Astrocyte (in vitro differentiated cells and primary cell): ENCODE measurements around the gene TEPSIN. TPM values are rescaled to one million over a fixed set of nuclear protein-coding genes. Genes with fewer than 3 reads are reported as not detected.
A peak's percentile ranks its signal among the peaks of the same experiment; 100 is the strongest.

Experiments used
- DNase-seq: peaks from one replicate; pipeline ENCODE4 v3.0.0-alpha.2; 2010; ENCODE audit warnings: low read depth
- FAIRE-seq: peaks from 2 replicates; lab custom pipeline; 2011; peaks lifted over from hg19 to GRCh38; lab: Jason Lieb, UNC
- H2AFZ ChIP-seq: 2 replicates; pipeline ENCODE4 v1.6.0; 2012; ENCODE audit warnings: low read depth, low read length, inconsistent platforms
- H3K27ac ChIP-seq: 2 replicates; pipeline ENCODE4 v1.5.1; 2011; ENCODE audit warnings: low read depth, low read length, inconsistent platforms
- H3K27me3 ChIP-seq: 2 replicates; pipeline ENCODE4 v1.6.0; 2011; ENCODE audit warnings: low read length, inconsistent platforms; ENCODE audit not compliant: insufficient read depth
- H3K36me3 ChIP-seq: 2 replicates; pipeline ENCODE4 v1.5.1; 2011; ENCODE audit warnings: low read length, inconsistent platforms; ENCODE audit not compliant: insufficient read depth
- H3K4me1 ChIP-seq: 2 replicates; pipeline ENCODE4 v1.5.1; 2011; ENCODE audit warnings: low read length, inconsistent platforms; ENCODE audit not compliant: insufficient read depth
- H3K4me2 ChIP-seq: 2 replicates; pipeline ENCODE4 v1.6.0; 2012; ENCODE audit warnings: low read length, inconsistent platforms
- H3K4me3 ChIP-seq: 2 replicates; pipeline ENCODE4 v1.5.1; 2011; ENCODE audit warnings: low read depth, mild to moderate bottlenecking, low read length, inconsistent platforms; ENCODE audit not compliant: insufficient read depth
- H3K79me2 ChIP-seq: 2 replicates; pipeline ENCODE4 v1.6.0; 2012; ENCODE audit warnings: mild to moderate bottlenecking, low read length, inconsistent platforms; ENCODE audit not compliant: insufficient read depth
- H3K9ac ChIP-seq: 2 replicates; pipeline ENCODE4 v1.6.0; 2012; ENCODE audit warnings: mild to moderate bottlenecking, low read length, inconsistent platforms
- H3K9me3 ChIP-seq: 2 replicates; pipeline ENCODE4 v1.5.1; 2012; ENCODE audit warnings: low read depth, mild to moderate bottlenecking, low read length, inconsistent platforms; ENCODE audit not compliant: insufficient read depth
- H4K20me1 ChIP-seq: 2 replicates; pipeline ENCODE4 v1.6.0; 2012; ENCODE audit warnings: low read length, inconsistent platforms; ENCODE audit not compliant: insufficient read depth
- H3K27ac Mint-ChIP-seq: one replicate; pipeline ENCODE4 v1.8.0; 2021; ENCODE audit warnings: mild to moderate bottlenecking, mixed read lengths; ENCODE audit not compliant: unreplicated experiment
- H3K27me3 Mint-ChIP-seq: one replicate; pipeline ENCODE4 v1.8.0; 2021; ENCODE audit warnings: low read depth, mixed read lengths; ENCODE audit not compliant: unreplicated experiment
- H3K36me3 Mint-ChIP-seq: one replicate; pipeline ENCODE4 v1.8.0; 2021; ENCODE audit warnings: low read depth, mixed read lengths; ENCODE audit not compliant: unreplicated experiment
- H3K4me1 Mint-ChIP-seq: one replicate; pipeline ENCODE4 v1.8.0; 2021; ENCODE audit warnings: low read depth, mixed read lengths; ENCODE audit not compliant: unreplicated experiment
- H3K4me3 Mint-ChIP-seq: one replicate; pipeline ENCODE4 v1.8.0; 2021; ENCODE audit warnings: mild to moderate bottlenecking, moderate library complexity, mixed read lengths; ENCODE audit not compliant: unreplicated experiment
- H3K9me3 Mint-ChIP-seq: one replicate; pipeline ENCODE4 v1.8.0; 2021; ENCODE audit warnings: mild to moderate bottlenecking, mixed read lengths; ENCODE audit not compliant: unreplicated experiment
- CTCF ChIP-seq: IDR thresholded peaks from 2 replicates; pipeline ENCODE4 v1.5.1; 2011; ENCODE audit warnings: low read depth, mild to moderate bottlenecking, inconsistent platforms, low read length, moderate library complexity; ENCODE audit not compliant: insufficient read depth
- EZH2 ChIP-seq: IDR thresholded peaks from 2 replicates; pipeline ENCODE4 v1.6.1; 2012; ENCODE audit warnings: mild to moderate bottlenecking, low read length, inconsistent platforms; ENCODE audit not compliant: insufficient read depth
- total RNA-seq: library from RNA; stranded (reverse); gene quantifications from 2 replicates; pipeline ENCODE4 v1.2.1, GENCODE V29; 2021

TEPSIN gene
- total RNA-seq, 1 donor from 2014 or later: 26.4 TPM

- TF ChIP-seq CTCF (no peak), EZH2 (no peak)
- H3K79me2 ChIP-seq: peaks cover 54% of the 10 kb centered on the region
Observed at GRCh38 chr17:81235822-81236740, 2.8 kb downstream of the TEPSIN start.

GRCh38 chr17:81234940-81235821 is 3.7 kb downstream of the TEPSIN start:
- H3K27me3 Mint-ChIP-seq: no peaks in the 10 kb centered on the region
- H3K36me3 Mint-ChIP-seq: peaks cover 2% of the 10 kb centered on the region
- Histone ChIP-seq H4K20me1 (peaks cover 29% of the 10 kb centered on the region), H3K4me2 (no peak overlapping the region), H2AFZ (no peak overlapping the region), H3K9ac (no peak overlapping the region), H3K9me3 (no peaks in the 10 kb centered on the region), H3K4me1 (peaks cover 15% of the 10 kb centered on the region), H3K79me2 (peaks cover 45% of the 10 kb centered on the region), H3K4me3 (no peak overlapping the region), H3K27ac (no peak overlapping the region), H3K36me3 (no peaks in the 10 kb centered on the region), H3K27me3 (no peaks in the 10 kb centered on the region)
- peaks cover 8% of the 10 kb centered on the region for H3K4me1 Mint-ChIP-seq
- H3K4me3 Mint-ChIP-seq: no peak overlapping the region
- no peak for TF ChIP-seq CTCF
- no peak for TF ChIP-seq EZH2
- no peaks in the 10 kb centered on the region for H3K9me3 Mint-ChIP-seq
- FAIRE-seq: no peak
- no peak for DNase-seq
- H3K27ac Mint-ChIP-seq: peak overlapping the region; percentile 1

More at GRCh38 chr17:81235822-81236740, 2.8 kb downstream of the TEPSIN start:
- Histone ChIP-seq H3K4me2 (no peak overlapping the region), H3K36me3 (peaks cover 2% of the 10 kb centered on the region), H3K9me3 (no peaks in the 10 kb centered on the region), H3K4me3 (no peak overlapping the region), H2AFZ (no peak overlapping the region), H3K27ac (no peak overlapping the region), H3K9ac (no peak overlapping the region), H3K4me1 (peaks cover 16% of the 10 kb centered on the region), H3K27me3 (no peaks in the 10 kb centered on the region), H4K20me1 (peaks cover 30% of the 10 kb centered on the region)
- DNase-seq (no peak), FAIRE-seq (no peak)
- Mint-ChIP-seq H3K36me3 (peaks cover 4% of the 10 kb centered on the region), H3K27me3 (no peaks in the 10 kb centered on the region), H3K4me3 (no peak overlapping the region), H3K27ac (no peak overlapping the region), H3K9me3 (no peaks in the 10 kb centered on the region), H3K4me1 (peaks cover 9% of the 10 kb centered on the region)
